Measurements from ENCODE around the gene ANGPT4. TPM values are rescaled to one million over a fixed set of nuclear protein-coding genes. Genes with fewer than 3 reads are reported as not detected.
"Not testable (repeated sequence)": the region's sequence is repeated elsewhere in the genome, so short reads cannot be mapped to it uniquely, and the experiment has no call there.

The ANGPT4 gene
- polyA plus RNA-seq, 6 donors from 2014 or later: not detected

GRCh38 chr20:910870-911770 lies 5.0 kb downstream of the ANGPT4 start:
- Mint-ChIP-seq H3K4me3 (peak overlapping the region in 1 of 8 donors; percentile 73), H3K4me1 (peaks cover under 1 to 2% (median 1%) of the 10 kb centered on the region in 3 donors), H3K36me3 (no peaks in the 10 kb centered on the region), H3K27me3 (peaks cover 15 to 46% (median 42%) of the 10 kb centered on the region in 3 donors), H3K9me3 (no peaks in the 10 kb centered on the region), H3K27ac (no peak overlapping the region)
- DNase-seq: no peak
- no peak for ATAC-seq (ENCODE audit: low read depth in 2 of 2)

DNA sequence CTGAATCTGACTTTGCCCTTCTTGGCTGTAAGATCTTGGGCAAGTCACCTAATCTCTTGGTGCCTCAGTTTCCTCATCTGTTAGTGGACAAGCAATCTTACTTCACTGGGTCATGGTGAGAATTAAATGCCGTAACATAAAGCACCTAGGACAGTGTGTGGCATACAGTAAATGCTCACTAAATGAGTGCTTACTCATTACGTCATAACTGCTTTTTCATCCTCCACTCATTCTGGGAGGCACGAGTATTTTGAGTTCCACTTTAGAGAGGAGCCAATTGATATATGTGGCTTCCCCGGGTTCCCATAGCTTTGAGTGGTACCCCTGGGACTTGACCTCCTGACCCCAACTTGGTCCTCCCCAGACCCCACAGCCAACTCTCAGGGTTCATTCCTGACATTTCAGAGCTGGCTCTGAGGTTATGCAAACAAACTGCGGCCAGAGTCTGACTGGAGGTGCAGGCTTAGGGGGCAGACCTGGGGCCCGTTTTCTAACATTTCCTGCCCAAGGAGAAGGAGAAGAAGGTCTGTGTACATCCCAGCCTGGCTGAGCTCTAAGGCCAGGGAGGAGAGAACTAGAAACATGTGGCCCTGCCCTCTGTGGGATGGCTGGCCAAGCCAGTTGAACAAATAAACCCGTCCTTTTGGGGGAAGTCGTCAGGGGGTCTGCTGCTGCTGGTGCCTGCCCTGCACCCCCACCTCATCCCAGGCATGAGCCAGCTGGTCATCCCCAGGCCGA lies 5.8 kb downstream of the ANGPT4 start:
- DNase-seq: no peak
- H3K4me3 Mint-ChIP-seq: no peak overlapping the region
- H3K36me3 Mint-ChIP-seq: no peaks in the 10 kb centered on the region
- peaks cover 13 to 40% (median 39%) of the 10 kb centered on the region in 3 donors for H3K27me3 Mint-ChIP-seq
- H3K9me3 Mint-ChIP-seq: no peaks in the 10 kb centered on the region
- H3K27ac Mint-ChIP-seq: peak overlapping the region in 1 of 6 donors; percentile 39
- ATAC-seq (ENCODE audit: low read depth in 2 of 2): no peak
- peaks cover 9 to 10% (median 10%) of the 10 kb centered on the region in 3 donors for H3K4me1 Mint-ChIP-seq

GRCh38 chr20:909641-910040 lies 6.5 kb downstream of the ANGPT4 start:
- H3K36me3 Mint-ChIP-seq: no peaks in the 10 kb centered on the region
- no peaks in the 10 kb centered on the region for H3K9me3 Mint-ChIP-seq
- no peak overlapping the region for H3K27ac Mint-ChIP-seq
- H3K4me3 Mint-ChIP-seq: no peak overlapping the region
- no peak for DNase-seq
- H3K4me1 Mint-ChIP-seq: peaks cover 14 to 15% (median 15%) of the 10 kb centered on the region in 3 donors
- ATAC-seq (ENCODE audit: low read depth in 2 of 2): no peak
- H3K27me3 Mint-ChIP-seq: peaks cover 6 to 34% (median 33%) of the 10 kb centered on the region in 3 donors

GRCh38 chr20:906703-907270 lies 9.3 kb downstream of the ANGPT4 start:
- Mint-ChIP-seq H3K4me3 (no peak overlapping the region), H3K9me3 (no peaks in the 10 kb centered on the region), H3K27me3 (peaks cover 0 to 8% (median 5%) of the 10 kb centered on the region in 3 donors), H3K4me1 (peaks cover 14 to 15% (median 15%) of the 10 kb centered on the region in 3 donors), H3K27ac (peak overlapping the region in 1 of 6 donors; percentile 49), H3K36me3 (no peaks in the 10 kb centered on the region)
- no peak for DNase-seq
- no peak for ATAC-seq (ENCODE audit: low read depth in 2 of 2)

DNA sequence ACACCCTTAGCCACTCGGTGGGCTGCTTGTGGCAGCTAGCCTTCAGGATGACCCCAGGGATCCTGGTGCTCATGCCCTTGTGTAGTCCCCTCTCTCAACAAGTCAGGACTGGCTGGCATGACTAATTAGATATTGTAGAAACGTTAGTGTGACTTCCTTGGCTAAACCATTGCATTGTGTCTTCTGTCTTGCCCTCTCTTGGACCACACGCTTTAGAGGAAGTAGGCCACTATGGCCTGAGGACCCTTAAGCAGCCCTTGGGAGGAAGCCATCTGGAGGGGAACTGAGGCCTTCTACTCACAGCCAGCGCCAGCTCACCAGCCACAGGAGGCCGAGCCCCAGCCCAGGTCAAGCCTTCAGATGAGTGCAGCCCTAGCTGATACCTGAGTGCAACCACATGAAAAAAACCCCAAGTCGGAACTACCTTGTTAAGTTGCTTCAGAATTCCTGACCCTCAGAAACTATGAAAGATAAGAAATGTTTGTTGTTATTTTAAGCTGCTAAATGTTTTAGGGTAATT lies 10.1 kb downstream of the ANGPT4 start:
- H3K27me3 Mint-ChIP-seq: peaks cover 0 to under 1% (median 0%) of the 10 kb centered on the region in 3 donors
- DNase-seq (no peak), ATAC-seq (ENCODE audit: low read depth in 2 of 2) (no peak)
- H3K36me3 Mint-ChIP-seq: no peaks in the 10 kb centered on the region
- H3K4me1 Mint-ChIP-seq: peaks cover 14 to 15% (median 15%) of the 10 kb centered on the region in 3 donors
- H3K27ac Mint-ChIP-seq: peak overlapping the region in 1 of 6 donors; percentile 24
- H3K9me3 Mint-ChIP-seq: peaks cover 0 to 4% (median 0%) of the 10 kb centered on the region in 7 donors
- H3K4me3 Mint-ChIP-seq: peak overlapping the region in 2 of 8 donors; percentile 4 to 60

GRCh38 chr20:905396-905961 lies 10.7 kb downstream of the ANGPT4 start:
- H3K36me3 Mint-ChIP-seq: no peaks in the 10 kb centered on the region
- peaks cover 0 to 6% (median 0%) of the 10 kb centered on the region in 7 donors for H3K9me3 Mint-ChIP-seq
- H3K4me1 Mint-ChIP-seq: peaks cover 14 to 15% (median 15%) of the 10 kb centered on the region in 3 donors
- ATAC-seq (ENCODE audit: low read depth in 2 of 2) (peak; percentile 45 to 65), DNase-seq (no peak)
- H3K4me3 Mint-ChIP-seq: no peak overlapping the region
- no peaks in the 10 kb centered on the region for H3K27me3 Mint-ChIP-seq
- peak overlapping the region; percentile 1 to 87 (median 24) for H3K27ac Mint-ChIP-seq

- Mint-ChIP-seq H3K27me3 (peaks cover 0 to 9% (median 5%) of the 10 kb centered on the region in 3 donors), H3K36me3 (peaks cover 0 to 6% of the 10 kb centered on the region in 2 donors), H3K27ac (no peak overlapping the region), H3K4me3 (no peak overlapping the region), H3K4me1 (peaks cover 14 to 15% (median 15%) of the 10 kb centered on the region in 3 donors), H3K9me3 (peaks cover 0 to 6% (median 0%) of the 10 kb centered on the region in 7 donors)
- ATAC-seq (ENCODE audit: low read depth in 2 of 2) (no peak), DNase-seq (no peak)
Observed at GRCh38 chr20:904039-904545, 12.0 kb downstream of the ANGPT4 start.

DNA sequence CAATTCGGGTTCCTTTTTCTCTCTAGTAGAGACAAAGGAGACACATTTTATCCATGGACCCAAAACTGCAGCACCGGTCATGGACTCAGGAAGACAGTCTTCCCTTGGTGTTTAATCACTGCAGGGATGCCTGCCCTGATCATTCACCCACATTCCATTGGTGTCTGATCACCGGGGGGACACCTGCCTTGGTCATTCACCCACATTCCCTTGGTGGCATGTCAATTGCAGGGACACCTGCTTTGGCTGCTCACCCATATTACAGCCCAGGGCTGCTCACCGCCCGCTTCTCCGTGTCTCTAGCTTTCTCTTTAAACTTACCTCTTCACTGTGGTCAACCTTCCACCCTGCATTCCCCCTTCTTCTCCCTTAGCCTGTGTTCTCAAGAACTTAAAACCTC lies 18.7 kb downstream of the ANGPT4 start:
- Mint-ChIP-seq H3K4me3 (peak overlapping the region in 1 of 8 donors; percentile 11), H3K27ac (peak overlapping the region in 1 of 6 donors; percentile 39), H3K36me3 (peaks cover 6 to 15% of the 10 kb centered on the region in 2 donors), H3K27me3 (peaks cover 11 to 39% (median 37%) of the 10 kb centered on the region in 3 donors), H3K4me1 (peaks cover 11 to 14% (median 12%) of the 10 kb centered on the region in 3 donors)
- not testable (repeated sequence) for DNase-seq; ATAC-seq (ENCODE audit: low read depth in 2 of 2); H3K9me3 Mint-ChIP-seq

- Mint-ChIP-seq H3K27me3 (peaks cover 17 to 46% (median 46%) of the 10 kb centered on the region in 3 donors), H3K9me3 (peaks cover 0 to 6% (median 2%) of the 10 kb centered on the region in 7 donors), H3K4me3 (no peak overlapping the region), H3K27ac (no peak overlapping the region), H3K4me1 (peaks cover 18 to 21% (median 19%) of the 10 kb centered on the region in 3 donors), H3K36me3 (peaks cover 6 to 15% of the 10 kb centered on the region in 2 donors)
- ATAC-seq (ENCODE audit: low read depth in 2 of 2): no peak
- DNase-seq: no peak
Observed at GRCh38 chr20:896501-897025, 19.6 kb downstream of the ANGPT4 start.

GRCh38 chr20:892371-892770 lies 23.8 kb downstream of the ANGPT4 start:
- ATAC-seq (ENCODE audit: low read depth in 2 of 2): peak in 1 of 2 donors; percentile 45
- H3K36me3 Mint-ChIP-seq: peaks cover 0 to 13% of the 10 kb centered on the region in 2 donors
- H3K4me1 Mint-ChIP-seq: peaks cover 27 to 31% (median 29%) of the 10 kb centered on the region in 3 donors
- H3K9me3 Mint-ChIP-seq, H3K4me3 Mint-ChIP-seq, DNase-seq: not testable (repeated sequence)
- peak overlapping the region in 2 of 6 donors; percentile 2 to 56 for H3K27ac Mint-ChIP-seq
- peaks cover 29 to 58% (median 54%) of the 10 kb centered on the region in 3 donors for H3K27me3 Mint-ChIP-seq

GRCh38 chr20:891706-892080 lies 24.4 kb downstream of the ANGPT4 start:
- Mint-ChIP-seq H3K4me1 (peaks cover 27 to 31% (median 29%) of the 10 kb centered on the region in 3 donors), H3K9me3 (no peaks in the 10 kb centered on the region), H3K36me3 (peaks cover 0 to 8% of the 10 kb centered on the region in 2 donors), H3K27me3 (peaks cover 35 to 51% (median 49%) of the 10 kb centered on the region in 3 donors), H3K27ac (peak overlapping the region in 1 of 6 donors; percentile 68), H3K4me3 (no peak overlapping the region)
- DNase-seq (no peak), ATAC-seq (ENCODE audit: low read depth in 2 of 2) (peak; percentile 60 to 79)

DNA sequence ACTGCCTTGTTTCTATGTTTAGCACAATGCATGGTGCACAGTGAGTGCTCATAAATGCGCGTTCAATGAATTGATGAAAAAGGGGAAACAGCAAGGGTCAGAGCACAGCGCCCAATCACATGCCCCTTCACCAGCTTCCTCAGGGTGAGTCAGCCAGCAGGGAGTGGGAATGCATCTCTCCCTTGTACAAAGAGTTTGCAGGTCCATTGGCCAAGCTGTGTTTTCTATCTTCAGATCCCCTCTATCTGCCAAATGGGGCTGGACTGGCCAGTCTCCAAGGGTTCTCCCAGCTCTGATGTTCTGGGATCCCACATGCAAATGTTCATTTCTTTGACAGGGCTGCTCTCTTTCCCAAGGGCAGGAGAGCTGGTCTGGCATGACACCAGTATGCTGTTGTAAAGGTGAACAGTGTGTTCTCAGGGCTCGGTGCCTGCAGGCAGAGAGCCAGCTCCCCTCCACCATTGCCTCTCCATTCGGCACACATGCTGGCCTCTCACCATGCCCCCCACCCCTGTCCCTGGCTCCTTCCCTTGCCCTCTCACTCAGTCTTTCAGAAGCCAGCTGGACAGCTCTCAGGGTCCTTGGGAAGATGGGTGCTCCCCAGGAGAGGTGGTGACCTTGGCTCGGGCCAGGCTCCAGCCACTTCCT lies 25.0 kb downstream of the ANGPT4 start:
- Mint-ChIP-seq H3K4me1 (peaks cover 27 to 31% (median 29%) of the 10 kb centered on the region in 3 donors), H3K4me3 (no peak overlapping the region), H3K9me3 (no peaks in the 10 kb centered on the region), H3K27ac (peak overlapping the region in 1 of 6 donors; percentile 68), H3K27me3 (peaks cover 36 to 49% (median 48%) of the 10 kb centered on the region in 3 donors), H3K36me3 (peaks cover 0 to 8% of the 10 kb centered on the region in 2 donors)
- ATAC-seq (ENCODE audit: low read depth in 2 of 2) (no peak), DNase-seq (no peak)

Data from naive B cell (primary cell).